Prostate gland (tissue), 2 donors: ENCODE data around the gene PCSK6. TPM values are rescaled to one million over a fixed set of nuclear protein-coding genes. Genes with fewer than 3 reads are reported as not detected.

Experiments
- DNase-seq: peaks from one replicate; pipeline ENCODE4 v3.0.0-alpha.2; 2019; ENCODE audit warnings: low spot score
- H3K27ac ChIP-seq, 2 donors: fragments of 200-600 bp; sonication (generic); 2 replicates each; pipeline ENCODE4 v1.5.1; 2017 to 2019
- H3K27me3 ChIP-seq: fragments of 200-600 bp; sonication (generic); replicated peaks from 2 replicates; pipeline ENCODE4 v1.5.1; 2019; ENCODE audit not compliant: insufficient read depth
- H3K36me3 ChIP-seq, 2 donors: fragments of 200-600 bp; sonication (generic); 1 replicate in 1 of 2; 2 replicates in 1 of 2; pipeline versions ENCODE4 v1.5.1 to v1.8.1; 2017 to 2019
- H3K4me1 ChIP-seq: fragments of 200-600 bp; sonication (generic); replicated peaks from 2 replicates; pipeline ENCODE4 v1.5.1; 2019
- H3K4me3 ChIP-seq, 2 donors: fragments of 200-600 bp; sonication (generic); 2 replicates each; pipeline ENCODE4 v1.5.1; 2017 to 2019
- H3K9me3 ChIP-seq: fragments of 200-600 bp; sonication (generic); 2 replicates; pipeline ENCODE4 v1.5.1; 2017
- CTCF ChIP-seq, 4 experiments: fragments of 200-600 bp in 2 of 4; fragments of 450-650 bp in 2 of 4; sonication (generic) in 2 of 4; IDR thresholded peaks; 1 replicate in 3 of 4; 2 replicates in 1 of 4; pipeline ENCODE4 v1.5.1; 2016 to 2019; ENCODE audit warnings: antibody characterized with exemption in 4 of 4, mild to moderate bottlenecking in 2 of 4, moderate library complexity in 2 of 4
- POLR2A ChIP-seq: fragments of 450-650 bp; IDR thresholded peaks from one replicate; pipeline ENCODE4 v1.6.1; 2016; ENCODE audit warnings: antibody characterized with exemption, mild to moderate bottlenecking
- POLR2AphosphoS5 ChIP-seq: sonication (generic); formaldehyde crosslinking; IDR thresholded peaks from one replicate; pipeline ENCODE4 v1.6.1; 2017; ENCODE audit warnings: antibody characterized with exemption
- WGBS: methylation state at CpG from one replicate; pipeline ENCODE4 v1.1.5; 2018; 5-methylcytosine and 5-hydroxymethylcytosine counted together
- intact Hi-C: fragments of 100-400 bp; cut with DNase I; formaldehyde crosslinking; loops from one replicate; pipeline ENCODE4 v1.14.2; 2022
- total RNA-seq, 2 donors: library from RNA; depleted of rRNA; stranded (reverse); fragments of >200 nt; gene quantifications; one replicate each; pipeline ENCODE4 v1.1.0, GENCODE V29; 2016

Gene PCSK6
- total RNA-seq, 2 donors from 2014 or later, result 4.4 to 84.1 TPM

- H3K27me3 ChIP-seq, result no peaks in the 10 kb centered on the region
- no peaks in the 10 kb centered on the region for H3K9me3 ChIP-seq
- H3K27ac ChIP-seq, result no peak overlapping the region
- no peaks in the 10 kb centered on the region for H3K36me3 ChIP-seq
- H3K4me3 ChIP-seq, result no peak overlapping the region
- intact Hi-C loops, result no loop called here
- no peak for DNase-seq
- TF ChIP-seq CTCF (IDR thresholded peaks at IDR 0.05) (no peak), POLR2A (no peak), POLR2AphosphoS5 (no peak)
- no peaks in the 10 kb centered on the region for H3K4me1 ChIP-seq
- 50% methylated on average over 3 of the region's 3 CpGs for WGBS
Measured at GRCh38 chr15:101366853-101367252, 122.7 kb downstream of the PCSK6 start.

DNA sequence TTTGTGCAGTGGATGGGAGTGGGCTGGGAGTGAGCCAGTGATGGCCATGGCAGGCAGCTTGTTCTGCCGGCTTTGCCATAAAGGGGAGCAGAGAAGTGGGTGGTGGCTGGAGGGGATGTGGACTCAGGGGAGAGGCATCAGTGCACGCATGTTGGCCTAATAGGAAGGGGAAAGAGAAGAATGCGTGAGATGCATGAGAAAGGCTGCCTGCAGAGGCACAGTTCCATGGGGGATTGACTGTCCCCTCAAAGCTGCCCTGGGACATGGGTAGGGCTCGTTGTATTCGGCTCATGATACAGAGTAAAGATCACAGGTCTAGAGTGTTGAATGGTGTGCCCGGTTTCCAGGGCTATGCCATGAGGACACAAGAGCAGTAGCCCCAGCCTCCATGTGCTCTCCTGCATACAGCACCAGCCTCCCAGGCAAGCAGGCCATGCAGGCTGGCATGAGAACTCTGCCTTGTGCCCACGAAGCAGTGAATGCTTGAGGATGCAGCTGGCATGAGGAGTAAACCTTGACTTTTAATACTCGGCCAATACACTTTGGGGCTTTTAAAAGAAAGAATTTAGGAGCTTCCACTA, 126.4 kb downstream of the PCSK6 start:
- no peaks in the 10 kb centered on the region for H3K4me1 ChIP-seq
- no peaks in the 10 kb centered on the region for H3K27me3 ChIP-seq
- no peak for DNase-seq
- H3K4me3 ChIP-seq, result no peak overlapping the region
- intact Hi-C loops, result no loop called here
- 82% methylated on average over 8 of the region's 8 CpGs for WGBS
- TF ChIP-seq POLR2AphosphoS5 (no peak), CTCF (IDR thresholded peaks at IDR 0.05) (no peak), POLR2A (no peak)
- no peaks in the 10 kb centered on the region for H3K9me3 ChIP-seq
- H3K36me3 ChIP-seq, result no peaks in the 10 kb centered on the region
- H3K27ac ChIP-seq, result no peak overlapping the region

- Histone ChIP-seq H3K4me3 (no peak overlapping the region), H3K36me3 (no peaks in the 10 kb centered on the region), H3K27ac (no peak overlapping the region), H3K4me1 (no peaks in the 10 kb centered on the region), H3K9me3 (no peaks in the 10 kb centered on the region), H3K27me3 (no peaks in the 10 kb centered on the region)
- no peak for DNase-seq
- intact Hi-C loops, result no loop called here
- TF ChIP-seq POLR2A (no peak), CTCF (IDR thresholded peaks at IDR 0.05) (no peak), POLR2AphosphoS5 (no peak)
- WGBS, result 95% methylated on average over 10 of the region's 10 CpGs
Measured at GRCh38 chr15:101362359-101362758, 127.1 kb downstream of the PCSK6 start.

GRCh38 chr15:101361418-101361817, 128.1 kb downstream of the PCSK6 start:
- no peak for DNase-seq
- intact Hi-C loops, result no loop called here
- H3K9me3 ChIP-seq, result no peaks in the 10 kb centered on the region
- no peak for TF ChIP-seq POLR2AphosphoS5
- TF ChIP-seq POLR2A, result no peak
- no peak for TF ChIP-seq CTCF (IDR thresholded peaks at IDR 0.05)
- H3K4me1 ChIP-seq, result no peaks in the 10 kb centered on the region
- no peaks in the 10 kb centered on the region for H3K36me3 ChIP-seq
- no peak overlapping the region for H3K27ac ChIP-seq
- 92% methylated on average over 4 of the region's 4 CpGs for WGBS
- no peaks in the 10 kb centered on the region for H3K27me3 ChIP-seq
- H3K4me3 ChIP-seq, result no peak overlapping the region

DNA sequence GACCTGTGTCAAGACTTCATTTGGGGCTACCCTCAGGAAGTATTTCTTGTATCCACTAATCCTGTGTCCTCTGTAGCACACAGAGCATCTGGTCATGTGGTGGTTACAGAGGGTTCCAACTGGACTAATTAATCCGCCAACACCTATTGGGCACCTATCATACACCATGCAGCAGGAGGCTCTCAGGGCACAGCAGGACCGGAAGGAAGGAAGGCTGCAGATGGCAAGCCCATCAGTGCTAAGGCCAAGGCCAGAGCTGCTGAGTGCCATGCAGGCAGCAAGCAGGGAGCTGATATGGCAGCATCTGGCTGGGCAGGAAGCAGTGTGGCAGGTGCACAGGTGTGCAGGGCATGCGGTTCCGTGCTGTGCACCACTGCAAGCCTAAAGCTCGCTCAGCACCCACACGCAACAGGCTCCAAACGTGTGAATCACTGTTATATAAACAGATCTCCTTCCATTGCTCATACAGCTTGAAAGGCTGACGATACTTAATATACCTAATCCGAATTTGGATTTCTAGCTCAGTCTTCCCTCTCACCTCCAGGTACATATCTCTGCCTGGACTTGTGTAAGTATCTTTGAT, 130.1 kb downstream of the PCSK6 start:
- Histone ChIP-seq H3K4me3 (no peak overlapping the region), H3K27me3 (no peaks in the 10 kb centered on the region), H3K9me3 (no peaks in the 10 kb centered on the region), H3K36me3 (no peaks in the 10 kb centered on the region), H3K4me1 (no peaks in the 10 kb centered on the region), H3K27ac (no peak overlapping the region)
- intact Hi-C loops, result no loop called here
- no peak for DNase-seq
- TF ChIP-seq CTCF (IDR thresholded peaks at IDR 0.05), result no peak
- no peak for TF ChIP-seq POLR2A
- no peak for TF ChIP-seq POLR2AphosphoS5
- 79% methylated on average over 9 of the region's 9 CpGs for WGBS
